ENCODE results near the gene EEFSEC.

The EEFSEC gene

GRCh38 chr3:128155616-128156360 lies 2.5 kb downstream of the EEFSEC start:
- ChIA-PET CTCF (no interaction called here), POLR2A (interaction anchor here (1.2 kb wide), 1 partner anchor 33 kb away, joined by 3 read pairs; no protein-coding TSS in a partner anchor)
- TF ChIP-seq LEF1 (IDR thresholded peaks at IDR 0.05; ENCODE audit: borderline replicate concordance) (no peak), L3MBTL2 (conservative IDR thresholded peaks at IDR 0.05) (no peak), SUZ12 (IDR thresholded peaks at IDR 0.05) (no peak), SP1 (IDR thresholded peaks at IDR 0.05) (no peak), NFRKB (IDR thresholded peaks at IDR 0.05) (no peak), HDGF (IDR thresholded peaks at IDR 0.05; ENCODE audit: borderline replicate concordance) (no peak), ARNT (IDR thresholded peaks at IDR 0.05) (no peak), CTBP1 (IDR thresholded peaks at IDR 0.05; ENCODE audit: borderline replicate concordance) (no peak)
- TF ChIP-seq, protein P1, sequence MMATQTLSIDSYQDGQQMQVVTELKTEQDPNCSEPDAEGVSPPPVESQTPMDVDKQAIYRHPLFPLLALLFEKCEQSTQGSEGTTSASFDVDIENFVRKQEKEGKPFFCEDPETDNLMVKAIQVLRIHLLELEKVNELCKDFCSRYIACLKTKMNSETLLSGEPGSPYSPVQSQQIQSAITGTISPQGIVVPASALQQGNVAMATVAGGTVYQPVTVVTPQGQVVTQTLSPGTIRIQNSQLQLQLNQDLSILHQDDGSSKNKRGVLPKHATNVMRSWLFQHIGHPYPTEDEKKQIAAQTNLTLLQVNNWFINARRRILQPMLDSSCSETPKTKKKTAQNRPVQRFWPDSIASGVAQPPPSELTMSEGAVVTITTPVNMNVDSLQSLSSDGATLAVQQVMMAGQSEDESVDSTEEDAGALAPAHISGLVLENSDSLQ (IDR thresholded peaks at IDR 0.05) = no peak
- no peak for DNase-seq (ENCODE audit: extremely low spot score)

- DNase-seq (ENCODE audit: extremely low spot score) = no peak
- TF ChIP-seq BHLHE40 (IDR thresholded peaks at IDR 0.05; ENCODE audit: borderline replicate concordance) (no peak), SUZ12 (IDR thresholded peaks at IDR 0.05) (no peak), TARDBP (IDR thresholded peaks at IDR 0.05) (no peak), CTBP1 (IDR thresholded peaks at IDR 0.05; ENCODE audit: borderline replicate concordance) (no peak)
- ChIA-PET POLR2A (no interaction called here), CTCF (no interaction called here)
Measured at GRCh38 chr3:128160661-128161060, 7.4 kb downstream of the EEFSEC start.

GRCh38 chr3:128163432-128163831 lies 10.2 kb downstream of the EEFSEC start:
- ChIA-PET CTCF (no interaction called here), POLR2A (interaction anchor here (2.0 kb wide), 1 partner anchor 11 kb away, joined by 5 read pairs; no protein-coding TSS in a partner anchor)
- no peak for DNase-seq (ENCODE audit: extremely low spot score)
- TF ChIP-seq SP1 (IDR thresholded peaks at IDR 0.05) = no peak
- no peak for TF ChIP-seq L3MBTL2 (conservative IDR thresholded peaks at IDR 0.05)
- TF ChIP-seq NFRKB (IDR thresholded peaks at IDR 0.05) = no peak
- no peak for TF ChIP-seq HDGF (IDR thresholded peaks at IDR 0.05; ENCODE audit: borderline replicate concordance)
- TF ChIP-seq CTBP1 (IDR thresholded peaks at IDR 0.05; ENCODE audit: borderline replicate concordance) = no peak
- no peak for TF ChIP-seq FOXK2 (IDR thresholded peaks at IDR 0.05)
- TF ChIP-seq ELF4 (IDR thresholded peaks at IDR 0.05) = no peak
- TF ChIP-seq SUZ12 (IDR thresholded peaks at IDR 0.05) = no peak
- no peak for TF ChIP-seq TARDBP (IDR thresholded peaks at IDR 0.05)
- TF ChIP-seq BHLHE40 (IDR thresholded peaks at IDR 0.05; ENCODE audit: borderline replicate concordance) = no peak
- TF ChIP-seq, protein P1 (IDR thresholded peaks at IDR 0.05) = no peak
- TF ChIP-seq FOXA1 (IDR thresholded peaks at IDR 0.05) = no peak
- TF ChIP-seq ARNT (IDR thresholded peaks at IDR 0.05) = no peak
- no peak for TF ChIP-seq FOXM1 (IDR thresholded peaks at IDR 0.05; ENCODE audit: borderline replicate concordance)
- TF ChIP-seq LEF1 (IDR thresholded peaks at IDR 0.05; ENCODE audit: borderline replicate concordance) = no peak
- no peak for TF ChIP-seq ZNF384 (IDR thresholded peaks at IDR 0.05)

DNA sequence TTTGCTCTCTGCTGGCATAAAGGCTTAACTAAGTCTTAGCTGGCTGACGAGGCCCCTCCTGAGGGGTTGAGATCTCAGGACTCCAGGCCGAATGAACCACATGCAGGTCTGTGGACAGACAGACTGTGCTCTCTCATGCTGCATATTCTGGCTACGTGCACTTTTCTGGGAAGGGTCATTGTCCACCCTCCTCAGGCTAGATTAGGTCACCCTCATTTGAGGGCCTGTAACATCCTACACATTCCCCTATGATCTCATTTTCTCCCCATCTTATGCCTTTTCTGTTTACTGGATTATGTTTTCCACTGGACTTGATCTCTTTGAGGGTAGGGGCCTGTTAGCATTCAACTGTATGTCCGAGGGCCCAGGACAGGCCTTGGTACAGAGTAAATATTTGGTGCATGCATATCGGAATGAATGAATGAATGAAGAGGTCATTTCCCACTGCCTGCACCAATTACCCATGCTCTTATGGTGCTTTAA lies 13.7 kb downstream of the EEFSEC start:
- no peak for TF ChIP-seq ARNT (IDR thresholded peaks at IDR 0.05)
- TF ChIP-seq FOXK2 (IDR thresholded peaks at IDR 0.05) = no peak
- TF ChIP-seq ELF4 (IDR thresholded peaks at IDR 0.05) = no peak
- no peak for TF ChIP-seq ZNF384 (IDR thresholded peaks at IDR 0.05)
- TF ChIP-seq FOXM1 (IDR thresholded peaks at IDR 0.05; ENCODE audit: borderline replicate concordance) = no peak
- no peak for TF ChIP-seq CTBP1 (IDR thresholded peaks at IDR 0.05; ENCODE audit: borderline replicate concordance)
- no peak for TF ChIP-seq HDGF (IDR thresholded peaks at IDR 0.05; ENCODE audit: borderline replicate concordance)
- TF ChIP-seq FOXA1 (IDR thresholded peaks at IDR 0.05) = no peak
- no peak for TF ChIP-seq BHLHE40 (IDR thresholded peaks at IDR 0.05; ENCODE audit: borderline replicate concordance)
- no peak for TF ChIP-seq NFRKB (IDR thresholded peaks at IDR 0.05)
- no peak for TF ChIP-seq L3MBTL2 (conservative IDR thresholded peaks at IDR 0.05)
- TF ChIP-seq TARDBP (IDR thresholded peaks at IDR 0.05) = no peak
- TF ChIP-seq, protein P1 (IDR thresholded peaks at IDR 0.05) = no peak
- TF ChIP-seq SUZ12 (IDR thresholded peaks at IDR 0.05) = no peak
- no peak for TF ChIP-seq LEF1 (IDR thresholded peaks at IDR 0.05; ENCODE audit: borderline replicate concordance)
- no peak for TF ChIP-seq SP1 (IDR thresholded peaks at IDR 0.05)
- DNase-seq (ENCODE audit: extremely low spot score) = no peak
- ChIA-PET POLR2A (interaction anchor here (1.0 to 1.2 kb wide), 2 partner anchors 13 to 43 kb away, joined by 3 to 4 read pairs; partner anchors contain the start of gene RUVBL1), CTCF (interaction anchor here (0.6 kb wide), 1 partner anchor 60 kb away, joined by 4 read pairs; no protein-coding TSS in a partner anchor)

DNA sequence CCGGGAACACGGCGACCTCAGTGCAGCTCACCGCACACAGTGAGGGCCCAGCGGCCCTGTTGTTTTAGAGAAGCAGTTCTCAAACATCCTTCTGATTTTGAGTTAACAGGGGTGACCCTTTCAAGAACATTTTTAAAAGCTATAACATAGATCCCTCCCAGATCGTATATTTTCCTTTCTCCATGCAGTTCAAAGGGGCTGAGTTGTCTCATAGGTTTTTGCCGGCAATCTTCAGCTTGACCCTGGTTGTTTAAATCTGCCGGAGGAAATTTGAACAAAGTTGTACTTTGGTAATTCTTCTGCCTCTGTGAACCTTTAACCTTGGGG lies 14.3 kb downstream of the EEFSEC start:
- DNase-seq (ENCODE audit: extremely low spot score) = no peak
- ChIA-PET CTCF (interaction anchor here (0.6 kb wide), 1 partner anchor 59 kb away, joined by 4 read pairs; no protein-coding TSS in a partner anchor), POLR2A (interaction anchor here (1.0 to 1.2 kb wide), 2 partner anchors 14 to 44 kb away, joined by 3 to 4 read pairs; partner anchors contain the start of gene RUVBL1)
- TF ChIP-seq BHLHE40 (IDR thresholded peaks at IDR 0.05; ENCODE audit: borderline replicate concordance) = no peak
- no peak for TF ChIP-seq CTBP1 (IDR thresholded peaks at IDR 0.05; ENCODE audit: borderline replicate concordance)
- no peak for TF ChIP-seq ARNT (IDR thresholded peaks at IDR 0.05)
- TF ChIP-seq TARDBP (IDR thresholded peaks at IDR 0.05) = no peak
- no peak for TF ChIP-seq SP1 (IDR thresholded peaks at IDR 0.05)
- TF ChIP-seq FOXK2 (IDR thresholded peaks at IDR 0.05) = no peak

Measured in HEK293T (cell line).